ENCODE data around the gene IRF3.

DNA sequence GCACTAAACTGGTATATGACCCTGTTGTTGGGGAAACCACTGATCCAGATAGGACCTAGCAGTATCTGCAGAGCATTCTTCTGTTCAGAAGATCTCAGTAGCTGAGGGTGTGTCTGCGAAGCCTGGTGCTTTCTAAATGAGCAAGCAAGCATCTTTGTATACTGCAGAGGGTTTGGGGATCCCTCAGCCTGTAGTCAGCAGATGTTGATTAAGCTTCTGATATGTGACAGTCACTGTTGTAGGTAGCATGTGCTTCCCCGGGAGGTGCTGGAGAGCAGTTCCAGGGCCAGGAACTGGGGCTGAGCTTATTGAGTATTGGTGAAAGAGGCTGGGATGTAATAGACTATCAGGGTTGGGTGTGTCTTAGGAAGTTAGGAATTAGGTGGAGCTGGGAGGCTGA, 22.2 kb downstream of the IRF3 start:
- TF ChIP-seq, protein P1, sequence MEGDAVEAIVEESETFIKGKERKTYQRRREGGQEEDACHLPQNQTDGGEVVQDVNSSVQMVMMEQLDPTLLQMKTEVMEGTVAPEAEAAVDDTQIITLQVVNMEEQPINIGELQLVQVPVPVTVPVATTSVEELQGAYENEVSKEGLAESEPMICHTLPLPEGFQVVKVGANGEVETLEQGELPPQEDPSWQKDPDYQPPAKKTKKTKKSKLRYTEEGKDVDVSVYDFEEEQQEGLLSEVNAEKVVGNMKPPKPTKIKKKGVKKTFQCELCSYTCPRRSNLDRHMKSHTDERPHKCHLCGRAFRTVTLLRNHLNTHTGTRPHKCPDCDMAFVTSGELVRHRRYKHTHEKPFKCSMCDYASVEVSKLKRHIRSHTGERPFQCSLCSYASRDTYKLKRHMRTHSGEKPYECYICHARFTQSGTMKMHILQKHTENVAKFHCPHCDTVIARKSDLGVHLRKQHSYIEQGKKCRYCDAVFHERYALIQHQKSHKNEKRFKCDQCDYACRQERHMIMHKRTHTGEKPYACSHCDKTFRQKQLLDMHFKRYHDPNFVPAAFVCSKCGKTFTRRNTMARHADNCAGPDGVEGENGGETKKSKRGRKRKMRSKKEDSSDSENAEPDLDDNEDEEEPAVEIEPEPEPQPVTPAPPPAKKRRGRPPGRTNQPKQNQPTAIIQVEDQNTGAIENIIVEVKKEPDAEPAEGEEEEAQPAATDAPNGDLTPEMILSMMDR (IDR thresholded peaks at IDR 0.05): no peak
- TF ChIP-seq POLR2A (IDR thresholded peaks at IDR 0.05): no peak
